Hematopoietic multipotent progenitor cell treated with erythropoietin and hydrocortisone succinate and interleukin-3 and kit ligand, for 15 days (in vitro differentiated cells): ENCODE results near the gene AGO1.
"Not testable (repeated sequence)": the region's sequence is repeated elsewhere in the genome, so short reads cannot be mapped to it uniquely, and the experiment has no call there.

ENCODE experiments used
- DNase-seq: peaks from one replicate; pipeline ENCODE4 v3.0.0-alpha.2; 2015; ENCODE audit warnings: low spot score

AGO1 gene

DNA sequence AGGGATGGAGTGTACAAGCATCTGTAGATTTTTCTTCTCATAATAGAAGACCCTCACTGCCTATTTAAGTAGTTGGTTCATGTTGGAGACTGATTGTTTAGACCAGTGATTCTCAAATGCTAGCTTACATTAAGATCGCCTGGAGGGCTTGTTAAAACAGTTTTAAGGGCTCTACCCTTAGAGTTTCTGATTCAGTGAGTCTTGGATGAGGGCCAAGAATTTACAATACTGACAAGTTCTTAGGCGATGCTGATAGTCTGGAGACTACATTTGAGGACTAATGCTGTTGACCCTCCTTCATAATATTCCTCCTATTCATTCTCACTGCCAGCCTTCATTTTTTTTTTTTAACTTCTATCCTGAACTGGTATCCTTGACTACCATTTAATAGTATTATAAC lies 32.7 kb downstream of the AGO1 start:
- DNase-seq = no peak

DNA sequence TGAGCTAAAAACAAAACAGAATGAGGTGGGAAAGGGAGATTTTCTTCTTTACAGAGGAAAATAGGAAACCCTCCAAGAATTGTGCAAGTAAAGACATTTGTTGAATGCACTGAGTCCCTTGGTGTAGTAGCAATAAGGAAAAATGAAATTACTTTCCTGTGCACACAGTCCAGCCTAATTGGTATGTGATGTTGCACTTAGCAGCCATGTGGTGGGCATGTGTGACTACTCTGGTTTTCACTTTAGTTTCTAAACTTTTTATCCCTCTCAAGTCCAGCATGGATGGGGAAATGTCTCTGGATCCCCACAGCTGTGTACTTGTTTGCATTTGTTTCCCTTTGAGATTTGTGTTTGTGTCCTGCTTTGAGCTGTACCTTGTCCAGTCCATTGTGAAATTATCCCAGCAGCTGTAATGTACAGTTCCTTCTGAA lies 40.8 kb downstream of the AGO1 start:
- DNase-seq = no peak

GRCh38 chr1:35924838-35925237 lies 41.8 kb downstream of the AGO1 start:
- no peak for DNase-seq

DNA sequence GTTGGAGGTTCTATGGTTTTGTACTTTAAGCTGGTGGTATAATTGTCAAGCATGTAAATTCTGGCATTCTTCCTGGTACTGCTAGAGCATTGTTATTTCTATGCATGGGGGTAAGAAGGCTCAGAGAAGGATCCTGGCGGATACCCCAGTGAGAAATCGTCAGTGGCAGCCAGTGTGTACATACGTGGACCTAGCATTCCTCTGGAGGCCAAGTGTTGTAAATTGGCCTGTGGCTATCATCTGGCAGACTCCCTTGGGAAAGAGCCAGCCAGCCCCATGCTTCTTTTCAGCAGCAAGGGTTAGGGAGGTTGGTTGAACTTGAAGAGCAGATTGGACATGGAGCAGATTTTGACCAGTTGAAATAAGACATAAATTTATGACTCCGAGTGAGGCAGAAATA lies 42.7 kb downstream of the AGO1 start:
- no peak for DNase-seq

- DNase-seq = no peak
Measured at GRCh38 chr1:35927472-35927871, 44.5 kb downstream of the AGO1 start.

DNA sequence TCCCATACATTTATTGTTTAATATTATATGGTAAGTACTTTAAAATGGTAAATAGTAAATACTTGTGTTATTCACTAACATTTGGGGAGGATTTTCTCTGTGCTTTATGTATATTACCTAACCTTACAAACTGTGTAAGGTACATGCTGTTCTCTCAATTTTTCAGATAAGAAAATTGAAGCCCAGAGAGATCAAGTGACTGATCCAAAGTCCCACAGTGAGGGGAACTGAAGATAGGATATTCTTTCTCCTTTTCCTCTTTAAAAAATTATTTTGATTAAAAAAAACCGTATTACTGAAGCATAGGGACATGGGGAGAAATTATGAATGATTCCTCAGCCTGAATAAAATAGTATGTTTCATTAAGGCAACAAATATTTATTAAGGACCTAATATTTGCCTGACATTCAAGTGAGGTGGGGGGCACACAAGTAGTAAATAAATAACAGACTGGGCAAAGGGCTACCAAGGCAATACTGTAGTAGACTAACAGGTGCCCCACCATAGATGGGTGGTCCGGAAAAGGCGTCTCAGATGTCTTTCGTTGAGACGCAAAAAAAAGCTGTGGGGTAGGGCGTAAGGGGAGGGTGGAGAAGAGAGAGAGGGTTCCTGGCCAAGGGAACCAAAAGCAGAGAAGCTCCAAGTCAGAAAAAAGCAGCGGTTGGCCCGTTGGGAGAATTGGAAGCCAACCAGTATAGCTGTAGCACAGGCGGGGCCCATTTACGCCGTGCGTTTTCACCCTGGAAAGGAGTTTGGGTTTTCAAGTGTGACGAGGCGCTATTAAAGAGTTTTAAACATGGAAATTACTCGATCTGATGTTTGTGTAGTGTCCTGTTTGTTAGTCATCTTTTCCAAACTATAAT lies 47.0 kb downstream of the AGO1 start:
- DNase-seq = peak; percentile 49

DNA sequence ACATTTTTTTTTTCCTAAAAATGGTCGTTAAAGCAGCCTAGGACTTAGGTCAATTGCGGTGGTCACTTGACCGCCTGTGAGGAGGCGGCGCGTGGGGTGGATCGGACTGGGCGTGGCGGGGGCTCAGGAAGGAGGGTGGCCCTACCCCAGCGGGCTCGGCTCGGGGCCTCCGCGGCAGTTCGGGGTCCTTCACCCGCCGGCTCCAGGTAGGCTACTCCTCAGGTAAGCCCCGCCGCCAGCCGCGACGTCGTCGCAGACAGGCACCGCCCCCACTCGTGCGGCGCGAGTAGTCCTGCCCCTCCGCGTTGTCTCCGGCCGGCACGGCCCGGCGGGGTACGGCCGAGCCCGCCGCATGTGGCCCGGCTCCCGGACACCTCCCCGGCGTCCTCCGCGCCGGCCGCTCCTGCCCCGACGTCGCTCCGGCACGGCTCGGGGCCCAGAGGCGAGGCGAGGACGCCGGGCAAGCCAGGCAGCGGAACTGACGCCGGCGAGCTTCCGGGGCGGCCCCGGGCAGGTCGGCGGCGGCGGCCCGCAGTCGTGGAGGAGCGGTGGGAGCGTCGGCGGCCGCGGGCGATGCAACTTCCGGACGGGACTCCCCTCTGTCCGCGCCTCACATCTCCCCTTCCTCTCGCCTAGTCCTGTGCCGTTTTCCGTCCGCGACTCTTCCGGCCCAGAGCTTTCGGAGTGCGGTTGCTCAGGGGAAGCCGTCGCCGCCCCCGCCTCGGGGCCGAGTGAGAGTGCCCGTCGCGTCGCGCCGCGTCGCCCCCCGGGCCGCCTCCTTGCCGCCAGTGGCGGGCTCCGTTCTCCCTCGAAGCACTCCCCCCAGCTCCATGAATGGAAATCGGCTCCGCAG lies 47.8 kb downstream of the AGO1 start, which contains the start of gene AGO3:
Gene AGO3 (plus strand): TSS at position 513 of the 853 bp plus-strand sequence. CDS start 322 bp downstream, at position 835.
- DNase-seq = peak; percentile 59

GRCh38 chr1:35931446-35932157 lies 48.6 kb downstream of the AGO1 start:
- DNase-seq = peak; percentile 14

DNA sequence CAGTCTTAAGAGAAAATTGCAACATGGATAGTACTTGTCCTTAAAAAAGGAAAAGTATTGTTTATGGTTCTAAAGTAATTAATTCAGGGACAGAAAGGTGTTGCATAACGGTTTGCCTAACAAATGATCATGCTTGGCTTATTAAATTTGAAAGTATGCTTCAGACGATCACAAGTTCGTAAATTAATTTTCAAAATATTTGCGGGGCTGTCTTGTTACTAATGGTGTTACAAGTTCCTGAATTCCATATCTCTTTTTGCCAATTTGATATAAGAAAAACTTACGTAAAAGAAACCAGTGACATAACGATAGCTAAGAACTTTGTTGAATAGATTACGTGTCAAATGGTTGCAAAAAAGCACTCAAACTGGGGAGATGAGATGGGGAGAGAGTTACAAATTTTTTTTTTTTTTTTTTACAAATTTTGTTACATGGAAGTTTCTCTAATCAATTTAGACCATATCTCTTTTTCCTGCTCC lies 49.2 kb downstream of the AGO1 start:
- DNase-seq = no peak

- no peak for DNase-seq
Measured at GRCh38 chr1:35932941-35933340, 49.9 kb downstream of the AGO1 start.

- no peak for DNase-seq
Measured at GRCh38 chr1:35935442-35936388, 52.7 kb downstream of the AGO1 start.

- DNase-seq = no peak
Measured at GRCh38 chr1:35936838-35937237, 53.8 kb downstream of the AGO1 start.

DNA sequence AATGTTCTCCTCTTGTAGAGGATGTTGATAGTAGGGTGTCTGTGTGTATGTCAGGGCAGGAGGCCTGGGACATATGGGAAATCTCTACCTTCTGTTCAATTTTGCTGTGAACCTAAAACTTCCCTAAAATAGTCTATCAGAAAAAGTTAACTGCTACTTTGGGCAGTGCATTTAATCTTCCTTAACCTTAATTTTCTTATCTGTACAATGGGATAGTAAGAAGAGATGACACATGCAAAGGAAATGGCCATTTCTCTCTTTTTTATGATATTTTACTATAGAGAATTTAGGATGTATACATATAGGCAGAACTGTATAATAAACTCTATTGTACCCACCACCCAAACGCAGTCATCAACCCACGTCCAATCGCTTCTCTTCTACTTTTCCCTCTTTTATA lies 56.5 kb downstream of the AGO1 start:
- DNase-seq = no peak

- DNase-seq = no peak
Measured at GRCh38 chr1:35945327-35945726, 62.3 kb downstream of the AGO1 start.

DNA sequence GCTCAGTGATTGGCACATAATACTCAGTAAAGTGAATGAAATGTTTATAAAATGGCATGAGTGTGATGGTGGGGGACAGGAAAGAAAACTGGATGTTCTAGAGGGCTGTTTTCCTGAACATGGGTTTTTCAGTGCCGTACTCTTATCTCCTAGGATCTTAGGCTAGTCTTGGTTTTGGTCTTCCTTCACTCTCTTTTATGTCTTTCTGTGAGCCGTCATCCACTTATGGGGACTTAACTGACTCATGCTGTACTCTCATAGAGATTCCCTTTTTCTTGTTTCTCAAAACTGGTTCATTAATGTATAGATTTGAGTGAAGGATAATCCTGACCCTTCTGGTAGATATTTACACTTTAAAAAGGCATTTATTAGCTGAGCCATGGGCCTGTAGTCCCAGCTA lies 64.5 kb downstream of the AGO1 start:
- no peak for DNase-seq

- DNase-seq = no peak
Measured at GRCh38 chr1:35958558-35958957, 75.5 kb downstream of the AGO1 start.

DNA sequence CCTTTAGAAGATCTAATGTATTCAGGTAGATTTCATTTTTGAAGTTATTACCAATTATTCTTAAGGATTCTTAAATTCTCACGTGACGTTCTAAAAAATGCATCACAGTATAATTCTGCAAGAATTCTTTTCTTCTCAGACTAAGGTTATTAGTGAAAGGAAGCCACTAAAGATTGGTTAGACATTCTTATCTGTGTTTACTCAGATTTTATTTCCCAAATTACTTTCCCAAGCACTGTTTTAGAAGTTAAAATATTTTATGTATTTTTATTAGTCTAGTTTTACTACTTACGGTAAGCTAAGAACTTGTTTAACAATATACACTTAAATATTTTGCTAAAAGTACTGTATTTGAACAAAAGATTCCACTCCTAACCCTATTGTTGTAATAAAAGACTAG lies 76.3 kb downstream of the AGO1 start:
- no peak for DNase-seq

DNA sequence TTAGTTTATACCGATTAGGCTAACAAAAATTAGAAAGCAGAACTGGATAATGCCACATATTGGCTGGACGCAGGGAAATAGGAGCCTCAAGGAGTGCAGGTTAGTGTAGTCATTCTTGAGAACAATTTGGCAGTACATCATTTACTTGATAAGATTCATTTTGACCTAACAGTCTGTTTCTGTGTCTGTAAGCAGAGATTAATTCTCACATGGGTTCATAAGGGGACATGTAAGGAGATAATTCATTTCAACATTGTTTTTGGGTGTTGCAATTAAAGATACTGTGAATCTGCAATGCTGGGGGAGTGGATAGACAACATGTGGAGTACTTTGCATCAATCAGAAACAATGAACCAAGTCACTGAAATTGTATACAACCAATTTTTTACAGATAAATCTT lies 79.9 kb downstream of the AGO1 start:
- DNase-seq = no peak

- not testable (repeated sequence) for DNase-seq
Measured at GRCh38 chr1:35964277-35964676, 81.3 kb downstream of the AGO1 start.

GRCh38 chr1:35968396-35968795 lies 85.4 kb downstream of the AGO1 start:
- DNase-seq = no peak

DNA sequence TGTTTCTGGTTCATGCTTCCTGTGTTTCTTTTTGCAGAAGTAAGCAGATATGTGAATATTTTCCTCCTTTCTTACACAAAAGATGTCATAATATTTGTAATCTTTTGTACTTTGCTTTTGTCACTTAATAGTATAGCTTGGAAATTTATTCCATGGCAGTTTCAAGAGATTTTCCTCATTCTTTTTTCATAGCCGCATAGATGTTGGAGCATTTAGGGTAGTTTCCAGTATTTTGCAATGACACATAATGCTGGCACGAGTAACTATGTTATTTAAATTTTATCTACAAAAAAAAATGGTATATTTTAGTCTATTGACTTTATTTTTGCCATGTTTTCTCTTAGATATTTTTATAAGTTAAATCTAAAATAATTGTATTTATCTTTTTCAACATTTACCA lies 88.6 kb downstream of the AGO1 start:
- DNase-seq = no peak
